Neural crest cell (in vitro differentiated cells): ENCODE measurements around the gene DNAI7. TPM values are rescaled to one million over a fixed set of nuclear protein-coding genes. Genes with fewer than 3 reads are reported as not detected.

Experiments
- DNase-seq: peaks from one replicate; pipeline ENCODE4 v3.0.0; 2021; ENCODE audit warnings: low read depth, mixed read lengths, low spot score
- H3K27ac Mint-ChIP-seq: one replicate; pipeline ENCODE4 v1.8.0; 2021; ENCODE audit warnings: mild to moderate bottlenecking, mixed read lengths; ENCODE audit not compliant: unreplicated experiment
- H3K27me3 Mint-ChIP-seq: 2 replicates; pipeline ENCODE4 v1.8.0; 2021; ENCODE audit warnings: low read depth, mild to moderate bottlenecking, mixed read lengths
- H3K36me3 Mint-ChIP-seq: 2 replicates; pipeline ENCODE4 v1.8.0; 2021; ENCODE audit warnings: low read depth, mild to moderate bottlenecking, mixed read lengths
- H3K4me1 Mint-ChIP-seq: 2 replicates; pipeline ENCODE4 v1.8.0; 2021; ENCODE audit warnings: mixed read lengths
- H3K4me3 Mint-ChIP-seq: one replicate; pipeline ENCODE4 v1.8.0; 2021; ENCODE audit warnings: mild to moderate bottlenecking, mixed read lengths
- H3K9me3 Mint-ChIP-seq: 2 replicates; pipeline ENCODE4 v1.8.0; 2021; ENCODE audit warnings: mixed read lengths
- CTCF ChIP-seq: fragments of 200-600 bp; sonication (generic); conservative IDR thresholded peaks from 2 replicates; pipeline ENCODE4 v1.5.0; 2021; ENCODE audit warnings: antibody characterized with exemption, mild to moderate bottlenecking
- total RNA-seq: library from RNA; stranded (reverse); gene quantifications from 2 replicates; pipeline ENCODE4 v1.2.1, GENCODE V29; 2021

The DNAI7 gene
- total RNA-seq, 1 donor from 2014 or later, result 0.37 TPM

GRCh38 chr12:25058658-25059058 is 136.3 kb downstream of the DNAI7 start:
- TF ChIP-seq CTCF, result no peak
- Mint-ChIP-seq H3K4me1 (no peaks in the 10 kb centered on the region), H3K9me3 (no peaks in the 10 kb centered on the region), H3K36me3 (no peaks in the 10 kb centered on the region), H3K27ac (no peak overlapping the region), H3K27me3 (no peaks in the 10 kb centered on the region), H3K4me3 (no peak overlapping the region)
- no peak for DNase-seq

Other genes with a start within 250 kb of the DNAI7 start
- gene BCAT1, start 246.1 kb downstream of the DNAI7 start, total RNA-seq, result 199 TPM in 2 replicates
- gene ETFRF1, start 77 bp upstream of the DNAI7 start, total RNA-seq, result 13.4 and 14.1 TPM in 2 replicates
- gene KRAS, start 55.8 kb upstream of the DNAI7 start, total RNA-seq, result 30.5 and 31.2 TPM in 2 replicates